Activated naive CD4-positive, alpha-beta T cell treated with anti-CD3 and anti-CD28 coated beads for 36 hours (primary cell): Measurements from ENCODE around the gene DDIT4L. TPM values are rescaled to one million over a fixed set of nuclear protein-coding genes. Genes with fewer than 3 reads are reported as not detected.
A peak's percentile ranks its signal among the peaks of the same experiment; 100 is the strongest.
"Not testable (repeated sequence)": the region's sequence is repeated elsewhere in the genome, so short reads cannot be mapped to it uniquely, and the experiment has no call there.

Experiments used
- CTCF ChIA-PET: fragments of 350-600 bp; sonication (Branson Sonifier 250); formaldehyde crosslinking; loops from one replicate; lab custom pipeline; 2021; ENCODE audit warnings: antibody characterized with exemption; lab: Charles Lee
- DNase-seq: peaks from one replicate; pipeline ENCODE4 v3.0.0-alpha.2; 2020
- H3K27ac Mint-ChIP-seq: one replicate; pipeline ENCODE4 v1.8.0; 2021; ENCODE audit warnings: mild to moderate bottlenecking, mixed read lengths
- H3K27me3 Mint-ChIP-seq: one replicate; pipeline ENCODE4 v1.8.0; 2021; ENCODE audit warnings: low read depth, mixed read lengths
- H3K36me3 Mint-ChIP-seq: one replicate; pipeline ENCODE4 v1.8.0; 2021; ENCODE audit warnings: low read depth, mixed read lengths
- H3K4me1 Mint-ChIP-seq: one replicate; pipeline ENCODE4 v1.8.0; 2021; ENCODE audit warnings: low read depth, mixed read lengths
- H3K4me3 Mint-ChIP-seq: one replicate; pipeline ENCODE4 v1.8.0; 2021; ENCODE audit warnings: mild to moderate bottlenecking, moderate library complexity, mixed read lengths
- H3K9me3 Mint-ChIP-seq: one replicate; pipeline ENCODE4 v1.8.0; 2021; ENCODE audit warnings: mixed read lengths
- intact Hi-C: fragments of 100-400 bp; cut with micrococcal nuclease; formaldehyde crosslinking; loops from one replicate; pipeline ENCODE4 v1.15.1; 2023
- total RNA-seq, 2 experiments: library from RNA; stranded (reverse); gene quantifications; one replicate each; pipeline ENCODE4 v1.2.3, GENCODE V29; 2021

The DDIT4L gene, protein sequence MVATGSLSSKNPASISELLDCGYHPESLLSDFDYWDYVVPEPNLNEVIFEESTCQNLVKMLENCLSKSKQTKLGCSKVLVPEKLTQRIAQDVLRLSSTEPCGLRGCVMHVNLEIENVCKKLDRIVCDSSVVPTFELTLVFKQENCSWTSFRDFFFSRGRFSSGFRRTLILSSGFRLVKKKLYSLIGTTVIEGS
- under 1 TPM; 0.49 to 0.64 TPM for total RNA-seq

DNA sequence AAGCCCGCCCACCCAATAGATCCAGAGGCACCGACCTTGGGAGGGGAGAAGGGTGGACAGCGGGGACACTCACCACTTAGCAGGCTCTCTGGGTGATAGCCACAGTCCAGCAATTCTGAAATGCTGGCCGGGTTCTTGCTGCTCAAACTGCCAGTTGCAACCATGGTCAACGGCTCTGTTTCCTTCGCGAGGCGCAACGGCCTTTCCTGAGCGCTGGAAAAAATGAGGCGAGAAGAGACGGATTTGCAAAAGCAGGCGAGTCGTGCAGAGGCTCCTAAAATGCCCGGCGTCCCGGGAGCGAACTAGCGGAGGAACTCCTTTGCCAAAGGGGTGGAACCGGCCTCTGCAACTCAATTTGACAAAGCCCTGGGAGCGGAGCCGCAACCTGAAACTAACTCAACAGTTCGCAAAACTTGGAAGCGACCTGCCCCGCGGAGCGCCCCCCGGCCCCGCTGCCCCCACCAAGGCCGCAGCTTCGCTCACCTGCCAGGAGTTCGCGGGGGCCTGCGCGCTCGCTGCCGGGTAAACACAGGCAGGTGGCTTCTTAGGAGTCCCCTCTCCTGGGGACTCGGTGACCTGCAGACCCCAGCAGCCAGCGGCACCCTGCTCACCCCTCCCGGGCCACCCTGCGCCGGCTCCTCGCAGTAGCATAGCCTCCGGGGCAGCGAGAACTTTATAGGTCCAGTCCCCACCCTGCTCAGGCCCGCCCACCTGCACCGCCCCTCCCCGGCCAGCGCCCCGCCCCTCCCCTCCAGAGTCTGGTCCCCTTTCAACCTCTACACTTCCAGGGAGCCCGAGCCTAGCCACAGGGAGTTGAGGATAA is at the start of gene DDIT4L:
TSS of gene DDIT4L (minus strand) at position 649 of the 823 bp plus-strand sequence. CDS start at position 164, 485 bp downstream.
- no peaks in the 10 kb centered on the region for H3K9me3 Mint-ChIP-seq
- H3K27ac Mint-ChIP-seq = no peak within 1 kb of the TSS
- H3K36me3 Mint-ChIP-seq = no peaks in the 10 kb centered on the region
- DNase-seq = peak; percentile 13
- intact Hi-C loops = no loop called here
- H3K4me1 Mint-ChIP-seq = peaks cover 12% of the 10 kb centered on the region
- peak within 1 kb of the TSS; percentile 70 for H3K4me3 Mint-ChIP-seq
- CTCF ChIA-PET = no interaction called here
- H3K27me3 Mint-ChIP-seq = peaks cover 40% of the 10 kb centered on the region

DNA sequence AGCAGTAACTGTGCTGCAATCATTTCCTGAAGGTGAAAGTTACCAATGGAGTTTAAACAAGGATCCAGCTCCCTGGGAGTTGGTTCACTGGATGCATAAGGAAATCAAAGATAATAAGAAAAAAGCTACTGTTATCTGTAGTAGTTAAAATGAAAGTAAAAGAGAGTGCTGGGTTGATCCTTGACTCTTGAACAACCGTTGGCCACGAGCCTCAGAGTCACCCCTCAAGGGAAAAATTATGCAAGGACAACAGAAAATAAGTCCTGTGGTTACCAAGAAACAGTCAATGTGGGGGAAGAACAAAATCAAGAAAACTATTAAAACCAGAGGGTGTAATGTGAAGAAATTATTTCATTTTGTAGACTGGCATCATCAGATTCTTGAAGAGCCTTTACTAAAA is 49.7 kb upstream of the DDIT4L start:
- H3K4me1 Mint-ChIP-seq = no peaks in the 10 kb centered on the region
- H3K27me3 Mint-ChIP-seq = peaks cover 16% of the 10 kb centered on the region
- H3K9me3 Mint-ChIP-seq = no peaks in the 10 kb centered on the region
- H3K4me3 Mint-ChIP-seq = no peak overlapping the region
- H3K36me3 Mint-ChIP-seq = peaks cover 1% of the 10 kb centered on the region
- CTCF ChIA-PET = no interaction called here
- no peak overlapping the region for H3K27ac Mint-ChIP-seq
- intact Hi-C loops = no loop called here
- no peak for DNase-seq

DNA sequence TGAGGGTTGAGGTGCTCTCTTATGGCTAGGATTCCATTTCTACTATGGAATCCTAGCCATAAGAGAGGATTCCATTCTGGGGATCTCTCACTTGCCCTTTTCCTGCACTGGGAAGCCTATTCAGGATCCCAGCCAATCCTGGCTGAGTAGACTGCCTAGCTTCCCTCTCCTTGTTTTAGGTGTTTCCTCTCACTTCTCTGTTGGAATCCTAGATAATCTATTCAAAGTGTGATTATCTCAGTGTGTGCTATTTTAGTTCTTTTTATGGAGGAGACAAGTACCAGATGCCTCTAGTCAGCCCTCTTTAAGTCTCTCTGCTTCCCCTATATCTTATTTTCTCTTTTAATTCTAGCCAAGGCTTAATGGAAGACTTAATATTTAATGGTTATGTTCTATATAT is 34.5 kb upstream of the DDIT4L start:
- Mint-ChIP-seq H3K9me3 (peaks cover 18% of the 10 kb centered on the region), H3K27me3 (peaks cover 6% of the 10 kb centered on the region), H3K36me3 (peaks cover 4% of the 10 kb centered on the region), H3K27ac (no peak overlapping the region), H3K4me1 (no peaks in the 10 kb centered on the region), H3K4me3 (no peak overlapping the region)
- CTCF ChIA-PET = interaction anchor here (1.1 kb wide), 1 partner anchor 12 kb away, joined by 3 read pairs; no protein-coding TSS in a partner anchor
- no peak for DNase-seq
- intact Hi-C loops = no loop called here

GRCh38 chr4:100224160-100224559 is 33.9 kb upstream of the DDIT4L start:
- Mint-ChIP-seq H3K36me3 (peaks cover 4% of the 10 kb centered on the region), H3K4me3 (no peak overlapping the region), H3K4me1 (no peaks in the 10 kb centered on the region), H3K9me3 (peaks cover 15% of the 10 kb centered on the region), H3K27ac (no peak overlapping the region), H3K27me3 (peaks cover 6% of the 10 kb centered on the region)
- no peak for DNase-seq
- CTCF ChIA-PET = interaction anchor here (1.1 kb wide), 1 partner anchor 11 kb away, joined by 3 read pairs; no protein-coding TSS in a partner anchor
- intact Hi-C loops = no loop called here

- CTCF ChIA-PET = no interaction called here
- intact Hi-C loops = no loop called here
- no peaks in the 10 kb centered on the region for H3K4me1 Mint-ChIP-seq
- no peak overlapping the region for H3K27ac Mint-ChIP-seq
- no peak for DNase-seq
- H3K27me3 Mint-ChIP-seq = peaks cover 16% of the 10 kb centered on the region
- H3K36me3 Mint-ChIP-seq = no peaks in the 10 kb centered on the region
- no peak overlapping the region for H3K4me3 Mint-ChIP-seq
- H3K9me3 Mint-ChIP-seq = no peaks in the 10 kb centered on the region
Observed at GRCh38 chr4:100208964-100209363, 18.7 kb upstream of the DDIT4L start.

- CTCF ChIA-PET = interaction anchor here (0.7 kb wide), 1 partner anchor 367 kb away, joined by 3 read pairs; no protein-coding TSS in a partner anchor
- Mint-ChIP-seq H3K27me3 (peaks cover 16% of the 10 kb centered on the region), H3K4me3 (no peak overlapping the region), H3K36me3 (no peaks in the 10 kb centered on the region), H3K9me3 (no peaks in the 10 kb centered on the region), H3K4me1 (no peaks in the 10 kb centered on the region), H3K27ac (no peak overlapping the region)
- no peak for DNase-seq
- intact Hi-C loops = no loop called here
Observed at GRCh38 chr4:100208459-100208858, 18.2 kb upstream of the DDIT4L start.

GRCh38 chr4:100206850-100207249 is 16.6 kb upstream of the DDIT4L start:
- Mint-ChIP-seq H3K27ac (no peak overlapping the region), H3K4me3 (no peak overlapping the region), H3K9me3 (no peaks in the 10 kb centered on the region), H3K27me3 (peaks cover 16% of the 10 kb centered on the region), H3K36me3 (no peaks in the 10 kb centered on the region), H3K4me1 (no peaks in the 10 kb centered on the region)
- CTCF ChIA-PET = no interaction called here
- DNase-seq = no peak
- intact Hi-C loops = no loop called here

- no peak overlapping the region for H3K4me3 Mint-ChIP-seq
- peaks cover 2% of the 10 kb centered on the region for H3K27me3 Mint-ChIP-seq
- CTCF ChIA-PET = interaction anchor here (1.4 kb wide), 1 partner anchor 104 kb away, joined by 5 read pairs; no protein-coding TSS in a partner anchor
- intact Hi-C loops = no loop called here
- DNase-seq = no peak
- no peaks in the 10 kb centered on the region for H3K4me1 Mint-ChIP-seq
- no peaks in the 10 kb centered on the region for H3K9me3 Mint-ChIP-seq
- H3K27ac Mint-ChIP-seq = no peak overlapping the region
- no peaks in the 10 kb centered on the region for H3K36me3 Mint-ChIP-seq
Observed at GRCh38 chr4:100198061-100198460, 7.8 kb upstream of the DDIT4L start.

GRCh38 chr4:100196388-100197071 is 6.3 kb upstream of the DDIT4L start:
- CTCF ChIA-PET, H3K27me3 Mint-ChIP-seq, DNase-seq, H3K4me3 Mint-ChIP-seq, H3K4me1 Mint-ChIP-seq, H3K27ac Mint-ChIP-seq, intact Hi-C loops, H3K36me3 Mint-ChIP-seq, H3K9me3 Mint-ChIP-seq: not testable (repeated sequence)

- H3K36me3 Mint-ChIP-seq = no peaks in the 10 kb centered on the region
- H3K9me3 Mint-ChIP-seq = no peaks in the 10 kb centered on the region
- intact Hi-C loops = no loop called here
- CTCF ChIA-PET = no interaction called here
- no peak overlapping the region for H3K27ac Mint-ChIP-seq
- H3K4me1 Mint-ChIP-seq = peaks cover 12% of the 10 kb centered on the region
- peak overlapping the region; percentile 70 for H3K4me3 Mint-ChIP-seq
- DNase-seq = no peak
- H3K27me3 Mint-ChIP-seq = peaks cover 36% of the 10 kb centered on the region
Observed at GRCh38 chr4:100190643-100191600, 654 bp upstream of the DDIT4L start.

DNA sequence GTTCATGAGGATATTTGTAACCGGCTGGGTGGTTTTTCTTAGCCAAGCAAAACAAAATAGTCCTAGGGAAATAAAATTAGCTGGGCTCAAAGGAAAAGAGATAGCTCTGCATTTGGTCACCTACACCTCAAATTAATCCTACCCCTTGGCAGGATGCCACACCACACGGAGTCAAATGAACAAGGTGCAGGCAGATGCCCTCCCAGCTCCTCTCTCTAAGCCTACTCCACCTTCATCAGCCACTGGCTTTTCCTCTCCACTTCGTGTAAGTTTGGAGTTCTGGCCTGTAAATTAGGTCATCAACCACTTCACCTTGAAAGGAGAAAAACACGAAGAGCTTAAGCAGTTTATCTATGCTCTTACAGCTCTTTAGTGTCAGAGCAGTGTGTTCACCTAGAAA is 1.4 kb downstream of the DDIT4L start:
- CTCF ChIA-PET = interaction anchor here (0.6 to 0.7 kb wide), 2 partner anchors 453 to 935 kb away, joined by 3 read pairs; no protein-coding TSS in a partner anchor

More for the DNA sequence above, 1.4 kb downstream of the DDIT4L start:
- intact Hi-C loops = no loop called here
- Mint-ChIP-seq H3K27ac (no peak overlapping the region), H3K9me3 (no peaks in the 10 kb centered on the region), H3K36me3 (no peaks in the 10 kb centered on the region), H3K4me1 (peaks cover 12% of the 10 kb centered on the region), H3K4me3 (no peak overlapping the region), H3K27me3 (peaks cover 46% of the 10 kb centered on the region)
- DNase-seq = no peak
